Measurements from ENCODE around the gene GCNT1.
"Not testable (repeated sequence)": the region's sequence is repeated elsewhere in the genome, so short reads cannot be mapped to it uniquely, and the experiment has no call there.

The GCNT1 gene

DNA sequence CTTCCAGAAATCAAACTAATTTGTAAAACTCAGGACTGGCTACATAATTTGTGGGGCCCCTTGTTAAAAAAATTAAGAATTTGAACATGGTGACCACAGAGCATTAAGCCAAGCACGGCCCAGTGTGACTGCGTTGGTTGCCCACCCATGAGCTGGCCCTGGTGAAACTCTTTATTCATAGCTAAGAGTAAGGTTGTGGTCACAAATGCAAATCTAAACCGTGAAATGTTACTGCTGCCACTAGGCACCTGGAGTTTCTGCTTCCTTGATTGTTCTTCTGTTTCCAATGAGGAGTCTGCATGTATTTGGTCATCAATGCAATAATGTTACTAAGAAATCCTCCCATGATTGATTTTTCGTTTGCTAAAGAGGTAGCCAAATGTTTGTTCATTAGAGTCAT is 4.2 kb downstream of the GCNT1 start:
- ChIA-PET CTCF (interaction anchor here (0.8 to 2.6 kb wide), 12 partner anchors 9 to 242 kb away, joined by 3 to 7 read pairs (median 4); no protein-coding TSS in a partner anchor), POLR2A (interaction anchor here (0.9 to 1.0 kb wide), 2 partner anchors 9 to 70 kb away, joined by 3 read pairs; no protein-coding TSS in a partner anchor)
- no peak for TF ChIP-seq CTCF (IDR thresholded peaks at IDR 0.05; ENCODE audit: control extremely low read depth, extremely low read depth, low read depth, missing control alignments)
- peak; percentile 28 for DNase-seq (ENCODE audit: extremely low spot score)

DNA sequence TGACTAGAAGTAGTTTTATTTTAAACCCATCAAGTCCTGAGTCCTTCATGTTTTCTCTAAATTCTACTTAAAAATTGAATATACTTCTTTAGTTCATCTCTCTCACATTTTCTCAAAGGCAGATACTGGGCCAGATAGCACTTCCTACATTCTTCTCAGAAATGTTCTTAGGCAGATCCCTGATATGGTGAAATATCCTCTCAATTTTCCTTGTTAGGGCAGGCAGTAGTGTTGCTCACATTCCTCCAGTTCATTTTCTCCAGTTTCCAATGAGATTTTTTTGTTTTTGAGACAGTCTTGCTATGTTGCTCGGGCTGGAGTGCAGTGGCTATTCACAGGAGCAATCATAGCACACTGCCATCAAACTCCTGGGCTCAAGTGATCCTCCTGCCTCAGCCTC is 5.7 kb downstream of the GCNT1 start:
- DNase-seq (ENCODE audit: extremely low spot score) = no peak
- POLR2A ChIA-PET = no interaction called here
- CTCF ChIA-PET = no interaction called here
- TF ChIP-seq CTCF (IDR thresholded peaks at IDR 0.05; ENCODE audit: control extremely low read depth, extremely low read depth, low read depth, missing control alignments) = no peak

- ChIA-PET POLR2A (no interaction called here), CTCF (no interaction called here)
- DNase-seq (ENCODE audit: extremely low spot score) = no peak
- TF ChIP-seq CTCF (IDR thresholded peaks at IDR 0.05; ENCODE audit: control extremely low read depth, extremely low read depth, low read depth, missing control alignments) = no peak
Observed at GRCh38 chr9:76465442-76466298, 6.7 kb downstream of the GCNT1 start.

- TF ChIP-seq CTCF (IDR thresholded peaks at IDR 0.05; ENCODE audit: control extremely low read depth, extremely low read depth, low read depth, missing control alignments) = no peak
- ChIA-PET POLR2A (no interaction called here), CTCF (no interaction called here)
- DNase-seq (ENCODE audit: extremely low spot score) = no peak
Observed at GRCh38 chr9:76466299-76466605, 7.3 kb downstream of the GCNT1 start.

GRCh38 chr9:76474419-76474818 is 15.4 kb downstream of the GCNT1 start:
- no peak for TF ChIP-seq CTCF (IDR thresholded peaks at IDR 0.05; ENCODE audit: control extremely low read depth, extremely low read depth, low read depth, missing control alignments)
- CTCF ChIA-PET = interaction anchor here (1.2 to 3.8 kb wide), 3 partner anchors 9 to 74 kb away, joined by 3 to 24 read pairs (median 5); partner anchors contain the start of gene GCNT1
- POLR2A ChIA-PET = no interaction called here
- DNase-seq (ENCODE audit: extremely low spot score) = no peak

- DNase-seq (ENCODE audit: extremely low spot score) = no peak
- no peak for TF ChIP-seq CTCF (IDR thresholded peaks at IDR 0.05; ENCODE audit: control extremely low read depth, extremely low read depth, low read depth, missing control alignments)
- ChIA-PET POLR2A (no interaction called here), CTCF (interaction anchor here (3.8 kb wide), 1 partner anchor 15 kb away, joined by 24 read pairs; the partner anchor contains the start of gene GCNT1)
Observed at GRCh38 chr9:76475686-76476085, 16.7 kb downstream of the GCNT1 start.

DNA sequence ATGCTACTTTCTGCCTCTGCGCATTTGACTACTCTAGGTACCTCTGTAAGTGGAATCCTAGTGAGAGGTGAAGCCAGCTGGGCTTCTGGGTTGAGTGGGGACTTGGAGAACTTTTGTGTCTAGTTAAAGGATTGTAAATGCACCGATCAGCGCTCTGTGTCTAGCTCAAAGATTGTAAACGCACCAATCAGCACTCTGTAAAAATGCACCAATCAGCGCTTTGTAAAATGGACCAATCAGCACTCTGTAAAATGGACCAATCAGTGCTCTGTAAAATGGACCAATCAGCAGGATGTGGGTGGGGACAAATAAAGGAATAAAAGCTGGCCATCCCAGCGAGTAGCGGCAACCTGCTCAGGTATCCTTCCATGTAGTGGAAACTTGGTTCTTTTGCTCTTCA is 18.8 kb downstream of the GCNT1 start:
- POLR2A ChIA-PET; DNase-seq (ENCODE audit: extremely low spot score): not testable (repeated sequence)
- CTCF ChIA-PET = interaction anchor here (1.5 kb wide), 1 partner anchor 181 kb away, joined by 4 read pairs; no protein-coding TSS in a partner anchor
